ENCODE results near the gene XCL2. TPM values are rescaled to one million over a fixed set of nuclear protein-coding genes. Genes with fewer than 3 reads are reported as not detected.

Gene XCL2
- total RNA-seq, 1 donor from 2014 or later, result not detected

GRCh38 chr1:168520052-168520751 lies 23.6 kb downstream of the XCL2 start:
- no peak for DNase-seq (ENCODE audit: low spot score in 2 of 2, unreplicated experiment in 2 of 2)
- H3K27me3 Mint-ChIP-seq (ENCODE audit: low read depth), result no peaks in the 10 kb centered on the region
- H3K36me3 Mint-ChIP-seq, result peaks cover 8% of the 10 kb centered on the region
- TF ChIP-seq, protein P1, sequence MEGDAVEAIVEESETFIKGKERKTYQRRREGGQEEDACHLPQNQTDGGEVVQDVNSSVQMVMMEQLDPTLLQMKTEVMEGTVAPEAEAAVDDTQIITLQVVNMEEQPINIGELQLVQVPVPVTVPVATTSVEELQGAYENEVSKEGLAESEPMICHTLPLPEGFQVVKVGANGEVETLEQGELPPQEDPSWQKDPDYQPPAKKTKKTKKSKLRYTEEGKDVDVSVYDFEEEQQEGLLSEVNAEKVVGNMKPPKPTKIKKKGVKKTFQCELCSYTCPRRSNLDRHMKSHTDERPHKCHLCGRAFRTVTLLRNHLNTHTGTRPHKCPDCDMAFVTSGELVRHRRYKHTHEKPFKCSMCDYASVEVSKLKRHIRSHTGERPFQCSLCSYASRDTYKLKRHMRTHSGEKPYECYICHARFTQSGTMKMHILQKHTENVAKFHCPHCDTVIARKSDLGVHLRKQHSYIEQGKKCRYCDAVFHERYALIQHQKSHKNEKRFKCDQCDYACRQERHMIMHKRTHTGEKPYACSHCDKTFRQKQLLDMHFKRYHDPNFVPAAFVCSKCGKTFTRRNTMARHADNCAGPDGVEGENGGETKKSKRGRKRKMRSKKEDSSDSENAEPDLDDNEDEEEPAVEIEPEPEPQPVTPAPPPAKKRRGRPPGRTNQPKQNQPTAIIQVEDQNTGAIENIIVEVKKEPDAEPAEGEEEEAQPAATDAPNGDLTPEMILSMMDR (IDR thresholded peaks at IDR 0.05; ENCODE audit: unreplicated experiment), result no peak
- H3K4me1 Mint-ChIP-seq, result peaks cover 9% of the 10 kb centered on the region
- H3K27ac Mint-ChIP-seq, result no peak overlapping the region
- peaks cover 29% of the 10 kb centered on the region for H3K9me3 Mint-ChIP-seq
- H3K4me3 Mint-ChIP-seq, result no peak overlapping the region

DNA sequence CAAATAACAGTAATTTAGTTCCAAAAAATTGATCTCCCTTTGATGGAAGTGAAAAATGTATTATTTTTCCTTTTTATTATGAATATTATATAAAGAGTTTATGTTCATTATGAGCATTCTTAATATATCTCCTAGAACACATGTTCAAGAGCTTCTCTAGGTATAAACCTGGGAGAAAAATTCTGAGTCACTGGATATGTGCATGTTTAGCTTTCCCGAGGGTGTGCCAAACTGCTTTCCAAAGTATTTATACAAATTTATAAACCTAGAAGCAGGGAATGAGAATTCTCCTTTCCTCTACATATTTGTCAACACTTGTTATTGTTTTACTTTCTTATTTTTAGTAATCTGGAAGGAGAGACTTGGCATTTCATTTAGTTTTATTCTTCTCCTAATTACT lies 25.0 kb downstream of the XCL2 start:
- no peaks in the 10 kb centered on the region for H3K27me3 Mint-ChIP-seq (ENCODE audit: low read depth)
- H3K9me3 Mint-ChIP-seq, result peaks cover 16% of the 10 kb centered on the region
- H3K4me3 Mint-ChIP-seq, result no peak overlapping the region
- DNase-seq (ENCODE audit: low spot score in 2 of 2, unreplicated experiment in 2 of 2), result no peak
- peaks cover 22% of the 10 kb centered on the region for H3K4me1 Mint-ChIP-seq
- H3K27ac Mint-ChIP-seq, result no peak overlapping the region
- H3K36me3 Mint-ChIP-seq, result peaks cover 3% of the 10 kb centered on the region
- TF ChIP-seq, protein P1 (IDR thresholded peaks at IDR 0.05; ENCODE audit: unreplicated experiment), result no peak

DNA sequence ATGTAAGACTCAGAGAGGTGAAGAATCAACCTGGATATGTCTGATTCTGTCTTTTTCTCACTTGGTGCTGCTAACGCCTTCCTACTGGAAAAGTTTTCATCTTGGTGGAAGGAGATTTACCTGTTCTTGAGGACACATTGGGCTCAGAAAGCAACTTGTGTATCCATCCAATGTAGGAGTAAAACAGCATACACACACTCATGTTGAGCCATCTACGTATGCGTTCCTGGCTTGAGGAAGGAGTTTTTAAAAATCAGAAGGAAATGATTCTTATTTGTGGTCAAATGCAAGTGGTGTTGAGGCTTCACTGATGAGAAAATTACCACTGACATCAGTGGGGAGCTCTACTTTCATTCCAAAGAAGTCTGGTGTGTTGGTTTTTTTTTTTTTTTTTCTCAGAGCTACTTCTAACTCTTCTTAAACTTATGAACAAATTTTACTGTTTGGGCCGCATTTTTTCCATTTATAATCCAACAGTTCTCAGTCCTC lies 25.6 kb downstream of the XCL2 start:
- Mint-ChIP-seq H3K36me3 (peaks cover 3% of the 10 kb centered on the region), H3K4me3 (no peak overlapping the region), H3K4me1 (peaks cover 28% of the 10 kb centered on the region), H3K27me3 (ENCODE audit: low read depth) (no peaks in the 10 kb centered on the region), H3K9me3 (peaks cover 13% of the 10 kb centered on the region), H3K27ac (no peak overlapping the region)
- TF ChIP-seq, protein P1 (IDR thresholded peaks at IDR 0.05; ENCODE audit: unreplicated experiment), result no peak
- DNase-seq (ENCODE audit: low spot score in 2 of 2, unreplicated experiment in 2 of 2), result no peak

DNA sequence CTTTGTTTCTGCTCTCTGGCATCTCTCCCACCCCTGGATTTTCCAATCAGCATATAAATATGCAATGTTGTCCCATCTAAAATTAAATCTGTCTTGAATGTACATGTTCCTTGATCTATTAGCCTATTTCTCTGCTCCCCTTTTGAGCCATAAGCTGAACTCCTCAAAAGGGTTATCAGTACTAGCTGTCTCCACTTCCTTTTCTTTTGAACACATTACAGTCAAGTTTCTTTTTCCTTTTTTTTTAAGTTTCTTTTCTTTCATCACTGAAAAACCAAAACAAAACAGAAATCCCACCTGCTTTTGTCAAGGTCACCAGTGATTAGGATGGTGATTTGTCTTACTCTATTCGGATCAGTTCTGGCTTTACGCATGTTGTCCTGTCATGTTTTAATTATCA lies 29.3 kb downstream of the XCL2 start:
- H3K36me3 Mint-ChIP-seq, result no peaks in the 10 kb centered on the region
- H3K4me3 Mint-ChIP-seq, result no peak overlapping the region
- H3K9me3 Mint-ChIP-seq, result peaks cover 5% of the 10 kb centered on the region
- H3K27me3 Mint-ChIP-seq (ENCODE audit: low read depth), result no peaks in the 10 kb centered on the region
- TF ChIP-seq, protein P1 (IDR thresholded peaks at IDR 0.05; ENCODE audit: unreplicated experiment), result no peak
- no peak for DNase-seq (ENCODE audit: low spot score in 2 of 2, unreplicated experiment in 2 of 2)
- H3K4me1 Mint-ChIP-seq, result peaks cover 26% of the 10 kb centered on the region
- no peak overlapping the region for H3K27ac Mint-ChIP-seq

- Mint-ChIP-seq H3K27ac (no peak overlapping the region), H3K9me3 (peaks cover 3% of the 10 kb centered on the region), H3K27me3 (ENCODE audit: low read depth) (no peaks in the 10 kb centered on the region), H3K4me1 (peaks cover 26% of the 10 kb centered on the region), H3K36me3 (no peaks in the 10 kb centered on the region), H3K4me3 (no peak overlapping the region)
- TF ChIP-seq, protein P1 (IDR thresholded peaks at IDR 0.05; ENCODE audit: unreplicated experiment), result no peak
- DNase-seq (ENCODE audit: low spot score in 2 of 2, unreplicated experiment in 2 of 2), result no peak
These were observed 30.0 kb downstream of the XCL2 start for GRCh38 chr1:168513656-168514404.

Measured in mesothelial cell of epicardium (in vitro differentiated cells).